ENCODE results near the gene FUOM. TPM values are rescaled to one million over a fixed set of nuclear protein-coding genes. Genes with fewer than 3 reads are reported as not detected.

Gene FUOM
- total RNA-seq, 2 experiments from 2014 or later, result 30.4 to 46.0 TPM

DNA sequence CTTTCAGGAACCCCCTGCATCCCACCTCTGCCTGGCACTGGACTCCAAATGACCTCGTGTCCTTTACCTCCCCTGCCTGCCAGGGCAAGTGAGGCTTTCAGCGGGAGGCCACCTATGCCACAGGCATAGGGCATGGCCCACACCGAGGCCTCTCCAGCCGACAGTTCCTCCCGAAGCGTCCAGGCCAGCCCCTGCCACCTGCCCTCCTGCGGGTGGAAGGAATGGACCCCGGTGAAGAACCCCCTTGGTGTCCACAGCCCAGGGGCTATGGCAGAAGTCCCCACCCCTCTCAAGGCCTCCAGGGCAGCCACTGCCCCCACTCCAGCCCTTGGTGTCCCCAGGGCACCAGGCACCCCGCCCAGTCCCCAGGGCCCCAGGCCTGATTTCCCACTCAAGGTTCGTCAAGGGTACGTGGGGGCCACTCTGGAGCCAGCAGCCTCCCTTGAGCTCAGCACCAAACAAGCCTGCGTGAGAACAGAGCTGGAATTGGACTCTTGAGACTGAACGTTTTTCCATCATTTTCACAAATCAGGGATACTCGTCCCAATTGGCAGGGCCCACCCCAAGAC is 3.1 kb downstream of the FUOM start:
- intact Hi-C loops (cut with micrococcal nuclease; ENCODE audit: unreplicated experiment), result no loop called here
- Histone ChIP-seq H3K9me2 (ENCODE audit: insufficient read depth, low read length) (no peaks in the 10 kb centered on the region), H3K27ac (ENCODE audit: low read depth, low read length, poor library complexity, severe bottlenecking) (no peak overlapping the region), H3K4me1 (ENCODE audit: insufficient read depth, low read length, poor library complexity, severe bottlenecking) (peaks cover 7% of the 10 kb centered on the region), H3K79me2 (ENCODE audit: insufficient read depth, low read depth, low read length) (no peaks in the 10 kb centered on the region), H4K20me1 (ENCODE audit: insufficient read depth, low read length) (no peaks in the 10 kb centered on the region), H3K4me2 (ENCODE audit: low read length) (no peak overlapping the region), H2AFZ (ENCODE audit: low read length) (no peak overlapping the region), H3K9me3 (ENCODE audit: low read length) (no peaks in the 10 kb centered on the region), H3K36me3 (ENCODE audit: insufficient read depth, low read length) (no peaks in the 10 kb centered on the region), H3K4me3 (ENCODE audit: low read depth, low read length, poor library complexity, severe bottlenecking) (no peak overlapping the region)
- BruUV-seq (replicated peaks), result no TSS peak
- POLR2A ChIA-PET, result no interaction called here
- CTCF ChIA-PET (ENCODE audit: unreplicated experiment), result no interaction called here
- no peak for DNase-seq (ENCODE audit: low spot score)
- TF ChIP-seq EZH2phosphoT487 (IDR thresholded peaks at IDR 0.05; ENCODE audit: borderline replicate concordance, low read depth, low read length), result no peak
- TF ChIP-seq, protein P1, sequence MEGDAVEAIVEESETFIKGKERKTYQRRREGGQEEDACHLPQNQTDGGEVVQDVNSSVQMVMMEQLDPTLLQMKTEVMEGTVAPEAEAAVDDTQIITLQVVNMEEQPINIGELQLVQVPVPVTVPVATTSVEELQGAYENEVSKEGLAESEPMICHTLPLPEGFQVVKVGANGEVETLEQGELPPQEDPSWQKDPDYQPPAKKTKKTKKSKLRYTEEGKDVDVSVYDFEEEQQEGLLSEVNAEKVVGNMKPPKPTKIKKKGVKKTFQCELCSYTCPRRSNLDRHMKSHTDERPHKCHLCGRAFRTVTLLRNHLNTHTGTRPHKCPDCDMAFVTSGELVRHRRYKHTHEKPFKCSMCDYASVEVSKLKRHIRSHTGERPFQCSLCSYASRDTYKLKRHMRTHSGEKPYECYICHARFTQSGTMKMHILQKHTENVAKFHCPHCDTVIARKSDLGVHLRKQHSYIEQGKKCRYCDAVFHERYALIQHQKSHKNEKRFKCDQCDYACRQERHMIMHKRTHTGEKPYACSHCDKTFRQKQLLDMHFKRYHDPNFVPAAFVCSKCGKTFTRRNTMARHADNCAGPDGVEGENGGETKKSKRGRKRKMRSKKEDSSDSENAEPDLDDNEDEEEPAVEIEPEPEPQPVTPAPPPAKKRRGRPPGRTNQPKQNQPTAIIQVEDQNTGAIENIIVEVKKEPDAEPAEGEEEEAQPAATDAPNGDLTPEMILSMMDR (conservative IDR thresholded peaks at IDR 0.05; ENCODE audit: low read length), result no peak

- Histone ChIP-seq H2AFZ (ENCODE audit: low read length) (no peak overlapping the region), H3K9me2 (ENCODE audit: insufficient read depth, low read length) (no peaks in the 10 kb centered on the region), H3K4me1 (ENCODE audit: insufficient read depth, low read length, poor library complexity, severe bottlenecking) (peaks cover 7% of the 10 kb centered on the region), H4K20me1 (ENCODE audit: insufficient read depth, low read length) (no peaks in the 10 kb centered on the region), H3K79me2 (ENCODE audit: insufficient read depth, low read depth, low read length) (no peaks in the 10 kb centered on the region), H3K36me3 (ENCODE audit: insufficient read depth, low read length) (no peaks in the 10 kb centered on the region), H3K4me3 (ENCODE audit: low read depth, low read length, poor library complexity, severe bottlenecking) (no peak overlapping the region), H3K9me3 (ENCODE audit: low read length) (no peaks in the 10 kb centered on the region), H3K27ac (ENCODE audit: low read depth, low read length, poor library complexity, severe bottlenecking) (no peak overlapping the region), H3K4me2 (ENCODE audit: low read length) (no peak overlapping the region)
- no peak for DNase-seq (ENCODE audit: low spot score)
- ChIA-PET CTCF (ENCODE audit: unreplicated experiment) (no interaction called here), POLR2A (interaction anchor here (0.6 kb wide), 1 partner anchor 52 kb away, joined by 5 read pairs; no protein-coding TSS in a partner anchor)
- BruUV-seq (replicated peaks), result no TSS peak
- TF ChIP-seq, protein P1 (conservative IDR thresholded peaks at IDR 0.05; ENCODE audit: low read length), result no peak
- no peak for TF ChIP-seq EZH2phosphoT487 (IDR thresholded peaks at IDR 0.05; ENCODE audit: borderline replicate concordance, low read depth, low read length)
- intact Hi-C loops (cut with micrococcal nuclease; ENCODE audit: unreplicated experiment), result no loop called here
Observed at GRCh38 chr10:133353988-133354605, 3.7 kb downstream of the FUOM start.

Data from OCI-LY7 (cell line).